ENCODE data around the gene OLFM3.

- TF ChIP-seq CTCF (IDR thresholded peaks at IDR 0.05; ENCODE audit: low read depth, low read length) (no peak), EZH2phosphoT487 (IDR thresholded peaks at IDR 0.05; ENCODE audit: low read depth) (no peak)
Observed at GRCh38 chr1:102019530-102019929, 22.8 kb upstream of the OLFM3 start.
